ENCODE measurements around the gene UGGT2.
A peak's percentile ranks its signal among the peaks of the same experiment; 100 is the strongest.
"Not testable (repeated sequence)": the region's sequence is repeated elsewhere in the genome, so short reads cannot be mapped to it uniquely, and the experiment has no call there.

Gene UGGT2, protein sequence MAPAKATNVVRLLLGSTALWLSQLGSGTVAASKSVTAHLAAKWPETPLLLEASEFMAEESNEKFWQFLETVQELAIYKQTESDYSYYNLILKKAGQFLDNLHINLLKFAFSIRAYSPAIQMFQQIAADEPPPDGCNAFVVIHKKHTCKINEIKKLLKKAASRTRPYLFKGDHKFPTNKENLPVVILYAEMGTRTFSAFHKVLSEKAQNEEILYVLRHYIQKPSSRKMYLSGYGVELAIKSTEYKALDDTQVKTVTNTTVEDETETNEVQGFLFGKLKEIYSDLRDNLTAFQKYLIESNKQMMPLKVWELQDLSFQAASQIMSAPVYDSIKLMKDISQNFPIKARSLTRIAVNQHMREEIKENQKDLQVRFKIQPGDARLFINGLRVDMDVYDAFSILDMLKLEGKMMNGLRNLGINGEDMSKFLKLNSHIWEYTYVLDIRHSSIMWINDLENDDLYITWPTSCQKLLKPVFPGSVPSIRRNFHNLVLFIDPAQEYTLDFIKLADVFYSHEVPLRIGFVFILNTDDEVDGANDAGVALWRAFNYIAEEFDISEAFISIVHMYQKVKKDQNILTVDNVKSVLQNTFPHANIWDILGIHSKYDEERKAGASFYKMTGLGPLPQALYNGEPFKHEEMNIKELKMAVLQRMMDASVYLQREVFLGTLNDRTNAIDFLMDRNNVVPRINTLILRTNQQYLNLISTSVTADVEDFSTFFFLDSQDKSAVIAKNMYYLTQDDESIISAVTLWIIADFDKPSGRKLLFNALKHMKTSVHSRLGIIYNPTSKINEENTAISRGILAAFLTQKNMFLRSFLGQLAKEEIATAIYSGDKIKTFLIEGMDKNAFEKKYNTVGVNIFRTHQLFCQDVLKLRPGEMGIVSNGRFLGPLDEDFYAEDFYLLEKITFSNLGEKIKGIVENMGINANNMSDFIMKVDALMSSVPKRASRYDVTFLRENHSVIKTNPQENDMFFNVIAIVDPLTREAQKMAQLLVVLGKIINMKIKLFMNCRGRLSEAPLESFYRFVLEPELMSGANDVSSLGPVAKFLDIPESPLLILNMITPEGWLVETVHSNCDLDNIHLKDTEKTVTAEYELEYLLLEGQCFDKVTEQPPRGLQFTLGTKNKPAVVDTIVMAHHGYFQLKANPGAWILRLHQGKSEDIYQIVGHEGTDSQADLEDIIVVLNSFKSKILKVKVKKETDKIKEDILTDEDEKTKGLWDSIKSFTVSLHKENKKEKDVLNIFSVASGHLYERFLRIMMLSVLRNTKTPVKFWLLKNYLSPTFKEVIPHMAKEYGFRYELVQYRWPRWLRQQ (N-terminal part only)

DNA sequence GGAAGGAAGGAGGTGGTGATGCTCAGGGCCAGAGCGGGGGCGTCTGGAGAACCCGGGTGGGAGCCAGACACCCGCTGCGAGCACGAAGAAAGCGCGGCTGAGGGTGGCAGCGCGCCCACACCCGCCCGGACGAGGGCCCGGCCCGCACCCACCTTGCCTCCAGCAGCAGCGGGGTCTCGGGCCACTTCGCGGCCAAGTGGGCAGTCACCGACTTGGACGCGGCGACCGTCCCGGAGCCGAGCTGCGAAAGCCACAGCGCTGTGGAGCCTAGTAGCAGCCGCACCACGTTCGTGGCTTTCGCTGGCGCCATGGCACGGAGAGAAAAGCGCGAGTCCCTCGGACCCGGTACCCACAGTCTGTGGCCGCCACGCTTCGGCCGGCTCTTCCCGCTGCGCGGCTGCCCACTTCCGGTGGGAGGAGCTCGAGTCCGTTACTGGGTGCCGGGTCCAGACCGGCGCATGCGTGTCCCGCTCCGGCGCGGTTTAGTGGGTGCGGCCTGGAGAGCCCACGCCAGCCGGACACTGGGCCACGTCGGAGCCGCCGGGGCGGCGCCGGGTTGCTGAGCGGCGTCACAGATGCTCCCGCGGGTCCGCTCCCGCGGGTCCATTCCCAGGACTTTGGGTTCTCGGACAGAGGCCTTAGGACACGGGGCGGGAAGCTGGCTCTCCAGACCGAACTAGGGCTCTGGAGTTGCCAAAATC is at the start of gene UGGT2:
Gene UGGT2 (minus strand): TSS at position 399 of the 701 bp plus-strand sequence. CDS start 89 bp downstream, at position 310.
- DNase-seq, result peak; percentile 30

DNA sequence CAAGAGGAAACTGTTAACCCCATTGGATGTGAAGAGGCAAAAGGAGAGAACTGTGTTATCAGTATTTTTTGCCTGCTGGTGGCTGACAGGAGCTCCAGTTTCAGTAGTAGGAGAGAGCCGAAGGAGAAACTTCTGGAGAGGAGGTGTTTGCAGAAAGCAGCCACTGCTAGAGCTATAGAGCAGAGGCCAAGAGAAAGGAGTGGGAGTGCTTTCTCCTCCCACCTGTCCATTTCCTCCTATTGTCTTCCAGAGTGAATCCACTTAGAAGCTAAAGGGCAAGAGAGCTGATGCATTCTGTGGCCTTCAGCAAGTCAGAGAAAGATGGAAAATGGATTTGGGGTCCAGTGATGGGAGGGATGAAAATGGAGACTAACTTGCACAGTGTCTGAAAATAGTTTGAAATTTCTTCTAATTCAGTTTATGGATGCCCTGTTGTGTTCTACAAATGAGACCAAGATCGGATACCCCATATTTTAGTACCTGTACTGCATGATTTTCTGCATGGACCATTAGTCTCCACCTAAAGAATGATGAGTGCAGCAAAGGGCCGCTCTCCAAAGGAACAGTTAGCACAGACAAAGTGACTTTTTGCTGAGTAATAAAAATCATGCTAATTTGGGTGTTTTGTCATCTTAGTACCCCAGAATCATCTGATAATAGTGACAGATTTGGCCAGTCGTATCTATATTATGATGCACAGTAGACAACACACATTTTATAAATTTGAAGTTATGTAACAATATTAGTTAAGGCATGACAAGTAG is 47.4 kb upstream of the UGGT2 start:
- no peak for DNase-seq

DNA sequence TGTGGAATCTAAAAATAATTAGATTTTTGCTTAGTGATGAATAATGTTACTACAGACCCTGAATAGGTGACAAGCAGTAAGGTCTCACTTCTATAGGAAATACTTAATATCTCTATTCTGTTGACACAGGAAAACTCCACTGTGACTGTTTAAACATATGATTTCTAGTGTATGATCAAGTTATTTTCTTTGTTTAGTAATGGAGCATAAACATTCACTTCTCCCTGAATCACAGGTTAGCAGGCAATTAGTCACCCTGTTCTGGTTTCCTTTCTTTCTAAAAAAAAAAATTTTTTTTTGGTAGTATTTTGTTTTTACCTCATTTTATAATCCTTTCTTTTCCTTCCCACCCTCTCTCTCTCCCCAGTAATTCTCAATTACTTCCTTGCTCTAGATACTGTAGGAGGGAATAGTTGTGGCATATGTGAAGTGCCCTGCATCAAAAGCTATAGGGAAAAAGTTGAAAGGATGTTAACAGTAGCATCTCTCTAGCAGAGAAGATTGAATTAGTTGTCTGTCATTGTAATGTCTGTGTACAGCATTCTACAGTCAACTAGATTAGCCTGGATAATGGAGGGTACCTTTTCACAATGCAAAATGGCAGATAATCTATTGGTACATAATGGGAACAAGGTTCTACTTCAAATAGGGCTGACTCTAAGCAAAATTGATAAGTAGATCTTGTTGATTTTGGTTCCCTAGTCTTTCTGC is 40.2 kb upstream of the UGGT2 start:
- no peak for DNase-seq

DNA sequence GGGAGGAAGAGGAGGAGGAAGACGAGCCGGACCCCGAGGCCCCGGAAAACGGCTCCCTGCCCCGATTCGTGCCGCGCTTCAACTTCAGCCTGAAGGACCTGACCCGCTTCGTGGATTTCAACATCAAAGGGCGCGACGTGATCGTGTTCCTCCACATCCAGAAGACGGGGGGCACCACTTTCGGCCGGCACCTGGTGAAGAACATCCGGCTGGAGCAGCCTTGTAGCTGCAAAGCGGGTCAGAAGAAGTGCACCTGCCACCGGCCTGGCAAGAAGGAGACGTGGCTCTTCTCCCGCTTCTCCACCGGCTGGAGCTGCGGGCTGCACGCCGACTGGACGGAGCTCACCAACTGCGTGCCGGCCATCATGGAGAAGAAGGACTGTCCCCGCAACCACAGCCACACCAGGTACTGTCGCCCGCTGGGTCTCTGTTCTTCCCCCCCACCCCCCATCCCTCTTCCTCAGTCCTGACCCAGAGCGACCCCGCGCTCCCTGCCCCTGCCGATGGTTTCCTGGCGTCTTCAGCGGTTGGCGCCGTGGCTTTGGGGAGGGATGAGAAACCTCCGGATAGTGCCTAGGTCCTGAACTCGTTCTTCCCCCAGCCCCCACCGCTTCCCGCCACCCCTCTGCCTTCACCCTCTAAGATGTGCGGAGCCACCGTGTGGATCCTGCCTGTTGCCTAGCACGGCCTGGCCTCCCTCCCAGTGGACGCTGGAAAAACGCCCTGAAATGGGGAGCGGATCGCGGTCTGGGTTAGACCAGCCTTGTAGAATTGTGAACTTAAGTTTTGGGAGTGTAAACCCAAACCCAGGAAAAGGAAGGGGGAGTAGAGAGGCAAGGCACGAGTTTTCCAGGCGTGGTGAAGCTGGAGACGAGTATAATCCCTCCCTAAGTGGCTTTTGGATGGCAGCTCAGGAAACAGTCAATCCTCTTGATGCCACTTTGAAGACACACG is 38.2 kb upstream of the UGGT2 start:
- no peak for DNase-seq

DNA sequence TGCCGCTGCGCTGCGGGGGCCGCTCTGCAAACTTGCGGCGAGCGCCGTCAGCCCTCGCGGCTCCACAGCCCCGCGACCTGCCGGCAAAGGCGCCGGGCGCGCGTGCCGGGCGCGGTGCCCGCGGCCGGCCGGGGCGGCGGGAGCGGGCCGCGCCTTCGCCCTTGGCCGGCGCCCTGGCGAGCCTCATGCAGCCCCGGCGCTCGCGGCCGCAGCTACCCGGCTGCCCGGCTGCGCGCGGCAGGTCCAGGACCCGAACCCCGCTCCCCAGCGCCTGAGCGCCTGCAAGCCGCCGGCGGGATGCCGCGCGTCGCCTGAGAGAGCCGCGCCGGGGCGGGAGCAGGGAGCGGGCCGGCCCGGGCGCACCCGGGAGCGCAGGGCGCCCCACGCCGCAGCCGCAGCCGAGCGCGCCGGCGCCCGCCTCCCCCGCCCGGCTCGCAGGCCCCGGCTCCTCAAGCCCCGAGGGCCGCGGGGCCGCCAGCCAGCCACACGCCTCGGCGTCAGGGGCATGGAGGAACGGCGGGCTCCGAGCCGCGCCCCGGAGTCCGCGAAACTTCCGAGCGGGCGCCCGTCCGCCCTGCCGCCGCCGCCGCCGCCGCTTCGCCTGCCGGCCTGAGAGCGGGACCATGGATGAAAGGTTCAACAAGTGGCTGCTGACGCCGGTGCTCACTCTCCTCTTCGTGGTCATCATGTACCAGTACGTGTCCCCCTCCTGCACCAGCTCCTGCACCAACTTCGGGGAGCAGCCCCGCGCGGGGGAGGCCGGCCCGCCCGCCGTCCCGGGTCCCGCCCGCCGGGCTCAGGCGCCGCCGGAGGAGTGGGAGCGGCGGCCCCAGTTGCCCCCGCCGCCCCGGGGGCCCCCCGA is 37.3 kb upstream of the UGGT2 start:
- DNase-seq, result no peak

DNA sequence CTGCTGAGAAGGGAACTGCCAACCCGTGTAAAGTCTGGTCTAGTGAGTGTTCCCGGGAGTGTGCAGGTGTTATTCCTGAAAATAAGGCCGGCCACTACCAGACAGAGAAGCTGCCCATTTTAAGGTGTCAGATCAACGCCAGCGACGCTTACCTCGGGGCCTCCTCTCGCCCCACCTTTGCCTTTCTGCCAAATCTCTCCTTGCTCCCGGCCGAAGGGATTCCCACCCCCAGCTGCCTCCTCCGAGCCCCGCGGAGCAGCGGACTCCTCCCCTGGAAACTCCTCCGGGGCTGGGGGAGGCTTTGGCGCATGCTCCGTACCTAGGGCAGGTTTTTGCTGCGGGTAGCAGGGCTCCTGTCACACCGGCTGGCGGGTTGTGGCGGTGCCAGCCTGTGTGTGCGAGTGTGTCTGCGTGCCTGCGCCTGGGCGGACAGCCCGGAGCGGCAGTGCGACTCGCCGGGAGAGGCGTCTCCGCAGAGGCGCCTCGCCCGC is 36.6 kb upstream of the UGGT2 start, which contains the start of gene HS6ST3:
Gene HS6ST3 (plus strand): TSS at position 359 of the 491 bp plus-strand sequence.
- DNase-seq, result no peak

DNA sequence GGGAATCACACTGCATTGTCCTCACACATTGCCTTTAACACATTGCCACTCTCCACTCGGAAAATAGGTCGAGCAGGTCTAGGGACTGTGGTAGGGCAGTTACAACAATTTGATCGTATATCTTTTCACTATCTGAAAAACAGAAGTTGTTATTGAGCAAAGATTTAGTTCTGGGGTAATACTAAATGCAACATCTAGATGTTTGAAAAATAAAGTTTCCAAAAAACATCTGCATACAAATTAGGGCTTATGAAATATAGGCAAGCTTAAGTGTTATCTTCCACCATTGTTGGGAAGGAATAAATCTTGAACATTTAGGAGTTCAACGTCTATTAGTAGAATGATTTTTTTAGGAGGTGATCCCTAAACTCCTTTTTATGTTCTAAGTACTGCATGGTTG is 35.9 kb upstream of the UGGT2 start:
- DNase-seq, result no peak

DNA sequence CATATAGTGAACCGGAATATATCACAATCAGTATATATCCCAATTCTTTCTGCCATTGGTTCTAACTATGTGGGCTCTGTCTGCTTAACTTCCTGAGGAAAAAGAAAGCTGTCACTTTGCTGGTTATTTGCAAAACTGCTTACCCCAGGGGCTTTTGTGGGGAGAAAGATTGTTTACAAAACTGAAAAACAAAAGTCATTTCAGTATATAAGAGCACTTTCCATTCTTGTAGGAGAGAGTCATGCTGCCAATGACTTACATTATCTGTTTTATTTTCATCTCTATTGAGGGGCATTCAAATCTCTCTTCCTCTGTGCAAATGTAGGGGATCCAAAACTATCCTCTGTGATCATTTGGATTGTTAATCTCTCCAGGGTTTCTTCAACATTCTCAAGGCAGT is 33.5 kb upstream of the UGGT2 start:
- DNase-seq, result no peak

DNA sequence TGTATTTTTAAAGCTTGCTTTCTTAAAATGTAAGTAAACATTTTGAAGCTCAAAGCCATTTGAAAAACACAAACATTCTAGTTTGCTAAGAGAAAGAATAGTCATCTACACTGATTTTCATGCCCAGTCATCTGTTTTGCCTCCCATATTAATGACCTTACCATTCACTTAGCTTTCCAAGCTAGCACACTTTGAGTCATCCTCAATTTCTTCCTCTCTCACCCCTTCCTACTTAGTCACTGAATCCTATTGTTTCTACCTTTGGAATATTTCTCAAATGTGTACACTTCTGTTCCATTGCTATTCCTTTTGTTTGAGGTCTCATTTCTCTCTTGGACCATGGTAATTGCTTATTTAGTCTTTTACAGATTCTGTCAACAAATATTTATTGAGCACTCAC is 29.4 kb upstream of the UGGT2 start:
- no peak for DNase-seq

DNA sequence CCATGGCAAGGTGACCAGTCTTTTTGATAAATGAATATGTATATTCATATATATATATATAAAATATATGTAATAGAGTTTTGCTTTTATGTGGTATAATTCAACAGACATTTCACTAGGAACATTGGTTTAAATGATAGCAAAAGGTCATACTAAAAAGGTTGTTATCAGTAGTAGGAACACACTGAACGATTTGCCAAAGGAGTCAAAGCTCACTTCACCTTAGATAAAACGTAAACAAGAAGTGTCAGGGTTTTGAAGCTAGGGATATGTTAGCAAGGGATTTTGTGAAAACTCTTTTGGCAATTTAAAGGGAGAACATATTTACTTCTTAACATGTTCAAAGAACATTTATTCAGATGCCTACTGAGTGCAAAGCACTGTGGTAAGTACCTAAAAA is 28.7 kb upstream of the UGGT2 start:
- no peak for DNase-seq

DNA sequence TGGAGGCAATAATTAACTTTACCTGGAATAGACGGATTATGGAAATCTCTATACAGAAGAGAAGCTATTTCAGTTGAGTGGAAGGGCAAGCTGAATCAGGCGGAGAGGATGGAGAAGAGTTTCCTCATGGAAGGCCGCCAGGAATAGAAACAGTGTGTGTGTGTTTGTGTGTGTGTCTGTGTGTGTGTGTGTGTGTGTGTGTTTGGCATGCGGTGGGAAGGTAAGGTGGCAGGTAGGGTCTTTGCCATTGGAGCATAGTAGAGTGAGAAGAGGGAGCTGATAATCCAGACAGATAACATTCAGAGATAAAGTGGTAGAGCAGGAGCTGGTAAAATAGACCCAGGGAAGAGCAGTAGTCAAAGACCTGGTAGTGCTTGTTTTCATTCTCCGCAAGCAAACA is 27.5 kb upstream of the UGGT2 start:
- DNase-seq, result no peak

DNA sequence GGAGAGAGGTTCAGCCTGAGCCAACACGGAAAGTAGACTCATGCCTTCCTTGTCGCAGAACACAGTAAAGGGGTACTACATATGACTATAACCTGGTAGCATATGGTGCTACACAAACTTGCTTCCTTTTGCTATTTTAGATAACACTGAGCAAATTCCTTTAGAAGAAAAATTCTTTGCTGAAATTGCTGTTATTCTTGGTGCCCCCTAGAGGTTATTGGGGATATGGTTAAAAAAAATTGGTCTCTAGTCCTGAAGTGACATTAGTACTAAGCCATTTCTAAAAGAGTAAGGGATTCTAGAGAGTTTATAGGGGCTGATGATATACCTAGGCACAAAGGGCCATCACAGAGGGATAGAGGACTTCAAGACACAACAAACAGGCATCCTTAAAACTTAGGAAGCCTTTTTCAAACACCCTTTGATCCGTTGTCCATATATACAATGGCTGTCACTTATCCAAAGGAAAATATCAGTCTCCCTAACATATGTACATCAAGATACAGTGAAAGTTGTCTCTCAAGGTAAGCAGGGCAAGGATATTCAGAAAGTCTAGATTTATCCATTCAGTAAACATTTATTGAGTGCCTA is 22.8 kb upstream of the UGGT2 start:
- DNase-seq, result no peak

DNA sequence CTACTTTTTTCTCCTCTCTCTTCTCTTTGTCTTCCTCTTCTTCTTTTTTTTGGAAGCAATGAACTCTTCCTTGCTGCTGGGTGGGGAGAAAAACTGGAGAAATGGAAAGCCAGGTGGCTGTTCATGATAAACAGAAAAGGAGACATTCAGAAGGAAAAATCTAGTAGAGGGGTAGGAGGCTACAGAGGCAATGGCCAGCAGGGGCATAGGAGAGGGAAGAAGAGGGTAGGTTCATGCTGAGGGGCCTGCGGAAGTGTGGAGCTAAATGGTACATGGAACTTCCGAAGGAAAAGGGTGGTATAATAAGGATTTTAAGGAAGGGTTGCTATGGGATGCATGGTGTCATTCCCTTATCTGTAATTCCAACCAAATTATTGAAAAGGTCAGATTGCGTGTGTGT is 19.2 kb upstream of the UGGT2 start:
- DNase-seq, result no peak

DNA sequence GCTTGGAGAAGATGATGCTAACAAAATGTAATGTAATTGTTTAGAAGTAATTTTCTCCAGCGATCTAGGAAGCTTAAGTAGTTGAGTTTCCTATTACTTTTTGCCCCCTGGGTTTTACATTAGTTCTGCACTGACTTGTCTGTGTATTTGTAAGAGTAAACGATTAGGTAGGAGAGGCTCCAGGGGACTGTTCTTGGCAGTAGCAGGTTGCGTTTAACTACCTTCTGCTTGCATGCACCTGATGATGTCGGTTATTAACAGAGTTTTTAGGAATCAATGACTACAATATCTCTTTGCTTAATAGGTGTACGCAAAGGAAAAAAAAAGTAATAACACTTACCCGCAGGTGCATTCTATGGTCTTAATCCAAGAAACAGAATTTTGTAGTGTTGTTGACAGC is 18.3 kb upstream of the UGGT2 start:
- no peak for DNase-seq

DNA sequence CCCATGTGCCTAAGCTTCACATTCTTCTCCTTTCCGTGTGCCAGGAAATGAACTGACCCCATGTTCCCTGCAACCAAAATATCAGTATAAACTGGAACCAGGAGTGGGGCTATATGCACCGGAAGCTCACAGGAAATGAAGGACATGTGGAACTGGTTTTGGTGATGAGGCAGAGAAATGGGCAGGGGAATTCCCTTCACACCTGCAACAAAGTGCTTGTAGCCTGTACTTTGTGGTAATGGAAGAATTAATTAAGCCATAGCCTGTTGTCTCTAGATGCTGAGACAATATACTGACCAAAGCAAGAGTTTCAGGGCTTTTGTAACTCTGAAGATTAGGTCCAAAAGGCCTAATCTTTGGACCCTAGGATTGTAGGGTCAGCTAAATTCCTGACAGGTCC is 15.5 kb upstream of the UGGT2 start:
- DNase-seq, result no peak

DNA sequence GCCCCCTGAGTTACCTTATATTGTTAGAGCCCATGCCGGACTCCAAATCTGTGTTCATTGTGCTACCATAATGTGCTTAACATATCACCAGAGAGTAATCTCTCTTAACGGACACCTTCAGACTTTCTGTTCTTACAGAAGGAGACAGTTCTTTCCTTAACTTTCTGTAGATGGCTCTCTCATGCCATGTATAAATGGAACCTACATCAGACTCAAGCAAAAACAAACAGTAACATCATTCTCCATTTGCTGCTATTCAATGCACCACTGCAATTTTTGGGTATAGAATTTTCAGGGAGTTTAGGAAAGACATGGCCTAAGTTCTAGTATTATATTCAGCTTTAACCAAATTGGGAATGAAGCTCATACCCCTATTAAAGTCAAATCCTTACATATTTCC is 12.6 kb upstream of the UGGT2 start:
- no peak for DNase-seq

DNA sequence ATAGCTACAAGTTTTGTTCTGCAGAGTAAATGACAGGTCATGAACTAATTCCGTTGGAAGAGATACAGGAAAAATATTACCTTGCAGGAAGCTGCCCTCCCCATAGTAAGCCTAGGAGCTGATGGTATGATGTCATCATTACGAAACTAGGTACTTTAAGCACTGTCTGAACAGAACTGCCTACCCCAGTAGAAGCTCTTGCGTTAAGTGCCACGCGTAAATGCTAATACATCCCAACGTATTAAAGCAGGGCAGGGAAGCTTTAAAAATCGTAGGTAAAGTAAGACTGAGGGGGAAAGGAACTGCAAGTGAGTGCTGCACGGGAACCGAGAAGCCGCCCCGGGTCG is 572 bp downstream of the UGGT2 start:
- no peak for DNase-seq

DNA sequence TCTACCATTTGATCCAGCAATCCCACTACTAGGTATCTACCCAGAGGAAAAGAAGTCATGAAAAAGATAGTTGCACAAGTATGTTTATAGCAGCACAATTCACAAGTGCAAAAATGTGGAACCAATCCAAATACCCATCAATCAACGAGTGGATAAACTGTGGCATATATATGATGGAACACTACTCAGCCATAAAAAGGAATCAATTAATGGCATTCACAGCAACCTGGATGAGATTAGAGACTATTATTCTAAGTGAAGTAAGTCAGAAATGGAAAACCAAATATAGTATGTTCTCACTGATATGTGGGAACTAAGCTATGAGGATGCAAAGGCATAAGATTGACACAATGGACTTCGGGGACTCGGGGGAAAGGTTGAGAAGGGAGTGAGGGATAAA is 1.3 kb downstream of the UGGT2 start:
- not testable (repeated sequence) for DNase-seq

Measured in activated CD4-positive, CD25-positive, alpha-beta regulatory T cell treated with anti-CD3 and anti-CD28 coated beads, Interleukin-2, amount 50 U/mL, for 72 hours (primary cell).